Mesendoderm (in vitro differentiated cells): Measurements from ENCODE around the gene GSTM3.

Source experiments
- DNase-seq: peaks from one replicate; pipeline ENCODE4 v3.0.0; 2013
- H2AK5ac ChIP-seq: 2 replicates; pipeline ENCODE4 v1.6.1; 2013; ENCODE audit warnings: low read length, inconsistent platforms
- H2BK120ac ChIP-seq: 2 replicates; pipeline ENCODE4 v1.6.1; 2013; ENCODE audit warnings: low read depth, mild to moderate bottlenecking, low read length, moderate library complexity, mixed read lengths
- H2BK15ac ChIP-seq: replicated peaks from 2 replicates; pipeline ENCODE4 v1.6.1; 2013; ENCODE audit warnings: low read depth, mild to moderate bottlenecking, moderate library complexity
- H2BK5ac ChIP-seq: 2 replicates; pipeline ENCODE4 v1.6.1; 2013; ENCODE audit warnings: low read length, inconsistent platforms
- H3K18ac ChIP-seq: 2 replicates; pipeline ENCODE4 v1.6.1; 2013; ENCODE audit warnings: mild to moderate bottlenecking, low read length, mixed read lengths
- H3K23ac ChIP-seq: one replicate; pipeline ENCODE4 v1.6.1; 2013; ENCODE audit warnings: low read length
- H3K27ac ChIP-seq: 2 replicates; pipeline ENCODE4 v1.5.1; 2013; ENCODE audit warnings: low read depth, mild to moderate bottlenecking, inconsistent platforms, low read length, moderate library complexity
- H3K27me3 ChIP-seq: 2 replicates; pipeline ENCODE4 v1.6.1; 2013; ENCODE audit warnings: low read length, control low read depth, mild to moderate bottlenecking, inconsistent platforms; ENCODE audit not compliant: insufficient read depth, poor library complexity
- H3K36me3 ChIP-seq: 2 replicates; pipeline ENCODE4 v1.6.1; 2013; ENCODE audit warnings: low read length, inconsistent platforms; ENCODE audit not compliant: control insufficient read depth, insufficient read depth
- H3K4ac ChIP-seq: one replicate; pipeline ENCODE4 v1.6.1; 2013; ENCODE audit warnings: low read depth, mild to moderate bottlenecking, low read length, moderate library complexity
- H3K4me1 ChIP-seq: 2 replicates; pipeline ENCODE4 v1.6.1; 2013; ENCODE audit warnings: low read depth, low read length, inconsistent platforms; ENCODE audit not compliant: control insufficient read depth
- H3K4me2 ChIP-seq: 2 replicates; pipeline ENCODE4 v1.6.1; 2013; ENCODE audit warnings: low read length
- H3K4me3 ChIP-seq: 2 replicates; pipeline ENCODE4 v1.5.1; 2013; ENCODE audit warnings: mild to moderate bottlenecking, low read length
- H3K56ac ChIP-seq: one replicate; pipeline ENCODE4 v1.6.1; 2013; ENCODE audit warnings: low read length
- H3K79me1 ChIP-seq: 2 replicates; pipeline ENCODE4 v1.6.1; 2013; ENCODE audit warnings: low read length, inconsistent platforms
- H3K79me2 ChIP-seq: 2 replicates; pipeline ENCODE4 v1.6.1; 2013; ENCODE audit warnings: mild to moderate bottlenecking, low read length; ENCODE audit not compliant: control insufficient read depth, insufficient read depth
- H3K9ac ChIP-seq: 2 replicates; pipeline ENCODE4 v1.6.1; 2013; ENCODE audit warnings: low read length, inconsistent platforms
- H4K5ac ChIP-seq: one replicate; pipeline ENCODE4 v1.6.1; 2013; ENCODE audit warnings: low read length
- H4K8ac ChIP-seq: one replicate; pipeline ENCODE4 v1.6.1; 2013; ENCODE audit warnings: low read depth, mild to moderate bottlenecking, control low read depth, low read length, moderate library complexity
- WGBS: extraction: QIAGEN DNeasy Blood & Tissue Kit; methylation state at CpG from one replicate; pipeline ENCODE4 v1.1.7; 2013; ENCODE audit warnings: low lambda C conversion rate, missing lambda C conversion rate; ENCODE audit not compliant: insufficient coverage; ENCODE audit errors: extremely low coverage; 5-methylcytosine and 5-hydroxymethylcytosine counted together

GSTM3 gene

GRCh38 chr1:109716570-109717090, 24.2 kb downstream of the GSTM3 start:
- Histone ChIP-seq H4K8ac (no peak overlapping the region), H3K27me3 (no peaks in the 10 kb centered on the region), H3K9ac (no peak overlapping the region), H2BK15ac (no peak overlapping the region), H2AK5ac (no peak overlapping the region), H3K4me1 (no peaks in the 10 kb centered on the region), H3K4me3 (no peak overlapping the region), H2BK5ac (no peak overlapping the region), H3K27ac (no peak overlapping the region), H4K5ac (no peak overlapping the region), H3K23ac (no peak overlapping the region), H3K18ac (no peak overlapping the region), H3K36me3 (no peaks in the 10 kb centered on the region), H3K4me2 (no peak overlapping the region), H3K4ac (no peak overlapping the region), H2BK120ac (no peak overlapping the region), H3K56ac (no peak overlapping the region), H3K79me1 (no peaks in the 10 kb centered on the region), H3K79me2 (no peaks in the 10 kb centered on the region)
- DNase-seq: no peak
- WGBS: no CpG with 5 or more reads among the region's 3 CpGs

DNA sequence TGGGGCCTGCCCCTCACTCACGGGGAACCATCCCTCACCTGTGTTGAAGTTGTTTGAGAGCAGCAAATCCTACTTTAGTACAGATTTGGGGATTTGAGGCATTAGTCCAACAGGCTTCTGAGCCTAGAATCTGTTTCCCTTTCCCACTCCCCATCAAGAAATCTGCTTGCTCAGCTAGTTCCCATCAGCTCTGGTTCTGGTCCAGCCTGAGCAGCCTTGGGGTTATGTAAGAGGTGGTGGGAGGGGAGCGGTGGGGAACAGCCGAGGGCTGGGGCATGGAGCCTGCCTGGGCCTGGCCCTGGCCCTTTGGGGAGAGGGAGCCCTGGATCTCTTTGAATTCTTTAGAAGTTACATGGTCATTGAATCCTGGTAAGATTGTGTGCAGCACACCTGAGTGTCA, 24.7 kb downstream of the GSTM3 start:
- Histone ChIP-seq H4K5ac (no peak overlapping the region), H4K8ac (no peak overlapping the region), H3K79me1 (no peaks in the 10 kb centered on the region)

GRCh38 chr1:109714661-109715372, 26.0 kb downstream of the GSTM3 start:
- no peaks in the 10 kb centered on the region for H3K36me3 ChIP-seq
- no peaks in the 10 kb centered on the region for H3K79me2 ChIP-seq
- no peak overlapping the region for H2BK15ac ChIP-seq
- no peak overlapping the region for H3K23ac ChIP-seq
- no peaks in the 10 kb centered on the region for H3K79me1 ChIP-seq
- no peaks in the 10 kb centered on the region for H3K27me3 ChIP-seq
- H2AK5ac ChIP-seq: no peak overlapping the region
- H4K5ac ChIP-seq: no peak overlapping the region
- H3K27ac ChIP-seq: no peak overlapping the region
- no peak overlapping the region for H3K4me3 ChIP-seq
- H4K8ac ChIP-seq: no peak overlapping the region
- H3K56ac ChIP-seq: no peak overlapping the region
- H3K4ac ChIP-seq: no peak overlapping the region
- H3K4me2 ChIP-seq: no peak overlapping the region
- no peaks in the 10 kb centered on the region for H3K4me1 ChIP-seq
- no peak overlapping the region for H2BK120ac ChIP-seq
- H3K9ac ChIP-seq: no peak overlapping the region
- no peak overlapping the region for H2BK5ac ChIP-seq
- no CpG with 5 or more reads among the region's 12 CpGs for WGBS
- H3K18ac ChIP-seq: no peak overlapping the region
- DNase-seq: no peak

More for the DNA sequence above, 24.7 kb downstream of the GSTM3 start:
- H3K56ac ChIP-seq: no peak overlapping the region
- H3K27me3 ChIP-seq: no peaks in the 10 kb centered on the region
- no peak overlapping the region for H3K4ac ChIP-seq
- H2AK5ac ChIP-seq: no peak overlapping the region
- WGBS: no CpG with 5 or more reads among the region's 3 CpGs
- H3K4me1 ChIP-seq: no peaks in the 10 kb centered on the region
- no peak overlapping the region for H3K27ac ChIP-seq
- no peak overlapping the region for H3K23ac ChIP-seq
- H3K4me2 ChIP-seq: no peak overlapping the region
- no peak for DNase-seq
- H3K18ac ChIP-seq: no peak overlapping the region
- no peak overlapping the region for H2BK120ac ChIP-seq
- H2BK15ac ChIP-seq: no peak overlapping the region
- H3K9ac ChIP-seq: no peak overlapping the region
- H3K79me2 ChIP-seq: no peaks in the 10 kb centered on the region
- H2BK5ac ChIP-seq: no peak overlapping the region
- no peak overlapping the region for H3K4me3 ChIP-seq
- no peaks in the 10 kb centered on the region for H3K36me3 ChIP-seq

DNA sequence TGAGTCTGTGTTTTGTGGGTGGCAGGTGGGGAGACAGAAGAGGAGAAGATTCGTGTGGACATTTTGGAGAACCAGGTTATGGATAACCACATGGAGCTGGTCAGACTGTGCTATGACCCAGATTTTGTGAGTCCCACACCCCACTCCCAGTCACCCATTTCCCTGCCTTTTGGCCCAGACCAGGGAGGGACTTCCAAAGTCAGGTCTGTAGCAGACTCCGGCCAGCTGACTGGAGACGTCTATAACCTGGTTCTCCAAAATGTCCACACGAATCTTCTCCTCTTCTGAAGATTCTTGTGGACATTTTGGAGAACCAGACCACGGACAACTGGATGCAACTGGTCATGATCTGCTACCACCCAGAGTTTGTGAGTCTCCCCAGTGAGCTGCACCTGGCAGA, 27.2 kb downstream of the GSTM3 start:
- H3K18ac ChIP-seq: no peak overlapping the region
- no peak overlapping the region for H2BK120ac ChIP-seq
- H3K4me3 ChIP-seq: no peak overlapping the region
- H2BK15ac ChIP-seq: no peak overlapping the region
- H3K9ac ChIP-seq: no peak overlapping the region
- H3K4me1 ChIP-seq: no peaks in the 10 kb centered on the region
- H3K79me1 ChIP-seq: no peaks in the 10 kb centered on the region
- H3K4me2 ChIP-seq: no peak overlapping the region
- H3K23ac ChIP-seq: no peak overlapping the region
- H4K8ac ChIP-seq: no peak overlapping the region
- no peaks in the 10 kb centered on the region for H3K27me3 ChIP-seq
- no CpG with 5 or more reads among the region's 5 CpGs for WGBS
- no peak overlapping the region for H2AK5ac ChIP-seq
- no peak overlapping the region for H3K4ac ChIP-seq
- no peak overlapping the region for H4K5ac ChIP-seq
- H3K36me3 ChIP-seq: no peaks in the 10 kb centered on the region
- H3K79me2 ChIP-seq: no peaks in the 10 kb centered on the region
- H3K56ac ChIP-seq: no peak overlapping the region
- no peak overlapping the region for H2BK5ac ChIP-seq
- H3K27ac ChIP-seq: no peak overlapping the region
- no peak for DNase-seq

GRCh38 chr1:109712321-109712864, 28.4 kb downstream of the GSTM3 start:
- Histone ChIP-seq H4K8ac (no peak overlapping the region), H3K36me3 (no peaks in the 10 kb centered on the region), H3K4ac (no peak overlapping the region), H2BK5ac (no peak overlapping the region), H2AK5ac (no peak overlapping the region), H3K27me3 (no peaks in the 10 kb centered on the region), H3K79me2 (no peaks in the 10 kb centered on the region), H3K56ac (no peak overlapping the region), H3K4me2 (no peak overlapping the region), H2BK120ac (no peak overlapping the region), H3K4me3 (no peak overlapping the region), H3K9ac (no peak overlapping the region), H3K4me1 (no peaks in the 10 kb centered on the region), H3K79me1 (no peaks in the 10 kb centered on the region), H3K27ac (no peak overlapping the region), H4K5ac (no peak overlapping the region), H3K18ac (no peak overlapping the region), H2BK15ac (no peak overlapping the region), H3K23ac (no peak overlapping the region)
- DNase-seq: no peak
- no CpG with 5 or more reads among the region's 22 CpGs for WGBS
